ENCODE data around the gene GPHN. TPM values are rescaled to one million over a fixed set of nuclear protein-coding genes. Genes with fewer than 3 reads are reported as not detected.

Gene GPHN
- polyA plus RNA-seq, 1 donor (not counting 4 experiments of a cell fraction or from before 2014, with no cell fraction given), result 17.6 TPM

DNA sequence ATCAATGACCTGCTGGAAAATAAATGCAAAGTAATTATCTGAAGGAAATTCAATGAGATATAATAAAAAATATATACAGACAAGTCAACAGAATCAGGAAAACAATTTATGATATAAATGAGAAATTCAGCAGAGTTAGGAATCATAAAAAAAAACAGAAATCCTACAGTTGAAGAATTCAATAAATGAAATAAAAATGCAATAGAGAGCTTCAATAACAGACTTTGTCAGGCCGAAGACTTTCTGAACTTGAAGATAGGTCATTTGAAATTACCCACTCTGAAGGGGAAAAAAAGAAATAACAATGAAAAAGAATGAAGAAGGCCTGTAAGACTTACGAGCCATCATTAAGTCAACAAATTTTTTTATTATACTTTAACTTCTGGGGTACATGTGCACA lies 665.8 kb downstream of the GPHN start:
- Histone ChIP-seq H3K4me2 (ENCODE audit: control insufficient read depth, extremely low read depth, insufficient read depth, low read depth, low read length) (no peak overlapping the region), H4K20me1 (ENCODE audit: control insufficient read depth, extremely low read depth, insufficient read depth, low read length) (no peaks in the 10 kb centered on the region), H3K27me3 (ENCODE audit: control insufficient read depth, extremely low read depth, insufficient read depth, low read length) (no peaks in the 10 kb centered on the region), H3K79me2 (ENCODE audit: control insufficient read depth, insufficient read depth, low read length) (no peaks in the 10 kb centered on the region), H3K27ac (ENCODE audit: control insufficient read depth, insufficient read depth, low read length) (no peak overlapping the region), H3K36me3 (ENCODE audit: control insufficient read depth in 2 of 2, extremely low read depth in 1 of 2, insufficient read depth in 2 of 2, low read length in 2 of 2) (peaks cover 1 to 4% of the 10 kb centered on the region in 2 experiments), H3K9me3 (ENCODE audit: control insufficient read depth, low read depth, low read length) (no peaks in the 10 kb centered on the region), H3K4me1 (ENCODE audit: control insufficient read depth, extremely low read depth, insufficient read depth, low read length) (no peaks in the 10 kb centered on the region), H2AFZ (ENCODE audit: control insufficient read depth, low read length) (no peak overlapping the region), H3K9me1 (ENCODE audit: control insufficient read depth, extremely low read depth, insufficient read depth, low read length) (no peaks in the 10 kb centered on the region), H3K4me3 (ENCODE audit: control insufficient read depth in 2 of 3, extremely low read depth in 1 of 3, insufficient read depth in 2 of 3, low read depth in 1 of 3, low read length in 3 of 3) (no peak overlapping the region), H3K9ac (ENCODE audit: control insufficient read depth, extremely low read depth, insufficient read depth, low read length) (no peak overlapping the region)
- no peak for TF ChIP-seq EZH2 (IDR thresholded peaks at IDR 0.05; ENCODE audit: low read length)
- TF ChIP-seq, protein P1, sequence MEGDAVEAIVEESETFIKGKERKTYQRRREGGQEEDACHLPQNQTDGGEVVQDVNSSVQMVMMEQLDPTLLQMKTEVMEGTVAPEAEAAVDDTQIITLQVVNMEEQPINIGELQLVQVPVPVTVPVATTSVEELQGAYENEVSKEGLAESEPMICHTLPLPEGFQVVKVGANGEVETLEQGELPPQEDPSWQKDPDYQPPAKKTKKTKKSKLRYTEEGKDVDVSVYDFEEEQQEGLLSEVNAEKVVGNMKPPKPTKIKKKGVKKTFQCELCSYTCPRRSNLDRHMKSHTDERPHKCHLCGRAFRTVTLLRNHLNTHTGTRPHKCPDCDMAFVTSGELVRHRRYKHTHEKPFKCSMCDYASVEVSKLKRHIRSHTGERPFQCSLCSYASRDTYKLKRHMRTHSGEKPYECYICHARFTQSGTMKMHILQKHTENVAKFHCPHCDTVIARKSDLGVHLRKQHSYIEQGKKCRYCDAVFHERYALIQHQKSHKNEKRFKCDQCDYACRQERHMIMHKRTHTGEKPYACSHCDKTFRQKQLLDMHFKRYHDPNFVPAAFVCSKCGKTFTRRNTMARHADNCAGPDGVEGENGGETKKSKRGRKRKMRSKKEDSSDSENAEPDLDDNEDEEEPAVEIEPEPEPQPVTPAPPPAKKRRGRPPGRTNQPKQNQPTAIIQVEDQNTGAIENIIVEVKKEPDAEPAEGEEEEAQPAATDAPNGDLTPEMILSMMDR (optimal IDR thresholded peaks at IDR 0.05 in 1 of 3, IDR thresholded peaks at IDR 0.05 in 1 of 3, conservative IDR thresholded peaks at IDR 0.05 in 1 of 3; ENCODE audit: extremely low read depth in 1 of 3, insufficient read depth in 2 of 3, low read length in 3 of 3), result no peak
- dilution Hi-C loops (cut with MboI; ENCODE audit: extremely low pct_ligation_motif_present, low sequenced_read_pairs), result no loop called here
- DNase-seq (ENCODE audit: low read depth, low spot score) (no peak), FAIRE-seq (no peak)

DNA sequence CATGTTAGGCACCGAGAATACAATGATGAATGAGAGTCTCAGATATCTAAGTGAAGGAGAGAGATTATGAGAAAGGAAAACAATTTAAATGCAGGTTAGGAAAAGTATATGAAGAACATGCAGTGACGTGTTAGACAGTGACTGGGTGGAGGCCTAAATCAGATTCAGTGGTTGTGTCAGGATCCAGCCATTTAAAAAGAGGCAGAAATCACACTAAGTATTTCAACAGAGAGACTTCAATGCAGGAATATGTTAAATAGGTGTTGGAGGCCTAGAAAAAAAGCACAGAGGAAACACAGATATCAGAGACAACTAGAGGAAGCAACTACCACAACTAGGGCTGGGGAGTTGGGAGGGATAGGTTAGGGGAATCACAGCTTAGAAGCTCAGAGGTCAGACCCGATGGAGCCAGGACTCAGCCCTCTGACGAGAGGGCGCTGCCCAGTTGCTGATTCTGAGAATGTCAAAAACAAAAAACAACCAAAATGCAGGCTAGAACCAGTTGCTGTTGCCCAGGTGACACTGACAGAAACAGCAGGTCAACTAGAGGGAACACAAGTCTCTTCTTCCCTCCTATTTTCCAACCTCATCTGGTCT lies 678.3 kb downstream of the GPHN start:
- H3K4me2 ChIP-seq (ENCODE audit: control insufficient read depth, extremely low read depth, insufficient read depth, low read depth, low read length), result no peak overlapping the region
- FAIRE-seq, result no peak

More for the DNA sequence above, 678.3 kb downstream of the GPHN start:
- Histone ChIP-seq H3K27me3 (ENCODE audit: control insufficient read depth, extremely low read depth, insufficient read depth, low read length) (no peaks in the 10 kb centered on the region), H4K20me1 (ENCODE audit: control insufficient read depth, extremely low read depth, insufficient read depth, low read length) (no peaks in the 10 kb centered on the region), H2AFZ (ENCODE audit: control insufficient read depth, low read length) (no peak overlapping the region), H3K9me1 (ENCODE audit: control insufficient read depth, extremely low read depth, insufficient read depth, low read length) (peaks cover 2% of the 10 kb centered on the region), H3K79me2 (ENCODE audit: control insufficient read depth, insufficient read depth, low read length) (no peaks in the 10 kb centered on the region), H3K9me3 (ENCODE audit: control insufficient read depth, low read depth, low read length) (no peaks in the 10 kb centered on the region), H3K9ac (ENCODE audit: control insufficient read depth, extremely low read depth, insufficient read depth, low read length) (no peak overlapping the region), H3K27ac (ENCODE audit: control insufficient read depth, insufficient read depth, low read length) (no peak overlapping the region), H3K4me1 (ENCODE audit: control insufficient read depth, extremely low read depth, insufficient read depth, low read length) (peaks cover 28% of the 10 kb centered on the region), H3K4me3 (ENCODE audit: control insufficient read depth in 2 of 3, extremely low read depth in 1 of 3, insufficient read depth in 2 of 3, low read depth in 1 of 3, low read length in 3 of 3) (no peak overlapping the region), H3K36me3 (ENCODE audit: control insufficient read depth in 2 of 2, extremely low read depth in 1 of 2, insufficient read depth in 2 of 2, low read length in 2 of 2) (no peaks in the 10 kb centered on the region)
- DNase-seq (ENCODE audit: low read depth, low spot score), result no peak
- TF ChIP-seq, protein P1 (optimal IDR thresholded peaks at IDR 0.05 in 1 of 3, IDR thresholded peaks at IDR 0.05 in 1 of 3, conservative IDR thresholded peaks at IDR 0.05 in 1 of 3; ENCODE audit: extremely low read depth in 1 of 3, insufficient read depth in 2 of 3, low read length in 3 of 3), result no peak
- no peak for TF ChIP-seq EZH2 (IDR thresholded peaks at IDR 0.05; ENCODE audit: low read length)
- dilution Hi-C loops (cut with MboI; ENCODE audit: extremely low pct_ligation_motif_present, low sequenced_read_pairs), result no loop called here
